Effector memory CD4-positive, alpha-beta T cell (primary cell): ENCODE measurements around the gene MYOM3.
"Not testable (repeated sequence)": the region's sequence is repeated elsewhere in the genome, so short reads cannot be mapped to it uniquely, and the experiment has no call there.

Experiments used
- DNase-seq, 3 donors: peaks; one replicate each; pipeline ENCODE4 v3.0.0-alpha.2; 2020
- H3K27ac ChIP-seq: 2 replicates; pipeline ENCODE4 v1.7.0; 2013; ENCODE audit warnings: mild to moderate bottlenecking, low read length, moderate library complexity; ENCODE audit not compliant: insufficient read depth, poor library complexity, severe bottlenecking
- H3K27me3 ChIP-seq: replicated peaks from 2 replicates; pipeline ENCODE4 v1.7.0; 2013; ENCODE audit warnings: mild to moderate bottlenecking, low read length; ENCODE audit not compliant: insufficient read depth, control insufficient read depth, poor library complexity, severe bottlenecking
- H3K36me3 ChIP-seq: 2 replicates; pipeline ENCODE4 v1.7.0; 2013; ENCODE audit warnings: mild to moderate bottlenecking, low read length, moderate library complexity; ENCODE audit not compliant: control insufficient read depth, insufficient read depth
- H3K4me1 ChIP-seq: 2 replicates; pipeline ENCODE4 v1.7.0; 2013; ENCODE audit warnings: low read length, mild to moderate bottlenecking; ENCODE audit not compliant: control insufficient read depth, insufficient read depth, poor library complexity, severe bottlenecking
- H3K4me3 ChIP-seq: 2 replicates; pipeline ENCODE4 v1.7.0; 2013; ENCODE audit warnings: low read length, low read depth, mild to moderate bottlenecking; ENCODE audit not compliant: insufficient read depth, poor library complexity, severe bottlenecking
- H3K9me3 ChIP-seq: 2 replicates; pipeline ENCODE4 v1.7.0; 2013; ENCODE audit warnings: mild to moderate bottlenecking, low read length, moderate library complexity; ENCODE audit not compliant: control insufficient read depth

Gene MYOM3

DNA sequence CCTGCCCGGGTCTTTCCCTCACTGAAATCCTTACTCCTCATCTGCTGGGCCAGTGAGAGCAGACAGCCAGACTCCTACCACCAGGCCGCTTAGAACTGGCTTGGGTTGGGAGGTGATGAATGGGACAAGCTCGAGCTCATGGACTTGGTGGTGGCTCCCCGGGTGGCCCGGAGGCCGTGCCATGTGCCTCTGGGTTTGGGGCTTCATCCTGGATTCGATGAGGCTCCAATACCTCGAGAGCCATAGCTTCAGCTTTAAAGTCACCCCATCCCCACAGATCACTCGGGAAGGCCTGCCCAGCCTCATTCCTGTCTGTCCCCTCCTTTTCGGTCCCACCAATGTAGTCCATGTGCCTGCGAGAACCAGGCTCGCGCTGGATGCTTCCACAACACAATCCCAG lies 51.5 kb downstream of the MYOM3 start:
- Histone ChIP-seq H3K4me1 (no peaks in the 10 kb centered on the region), H3K27me3 (no peaks in the 10 kb centered on the region), H3K27ac (no peak overlapping the region), H3K36me3 (no peaks in the 10 kb centered on the region), H3K4me3 (no peak overlapping the region), H3K9me3 (no peaks in the 10 kb centered on the region)
- DNase-seq = no peak

DNA sequence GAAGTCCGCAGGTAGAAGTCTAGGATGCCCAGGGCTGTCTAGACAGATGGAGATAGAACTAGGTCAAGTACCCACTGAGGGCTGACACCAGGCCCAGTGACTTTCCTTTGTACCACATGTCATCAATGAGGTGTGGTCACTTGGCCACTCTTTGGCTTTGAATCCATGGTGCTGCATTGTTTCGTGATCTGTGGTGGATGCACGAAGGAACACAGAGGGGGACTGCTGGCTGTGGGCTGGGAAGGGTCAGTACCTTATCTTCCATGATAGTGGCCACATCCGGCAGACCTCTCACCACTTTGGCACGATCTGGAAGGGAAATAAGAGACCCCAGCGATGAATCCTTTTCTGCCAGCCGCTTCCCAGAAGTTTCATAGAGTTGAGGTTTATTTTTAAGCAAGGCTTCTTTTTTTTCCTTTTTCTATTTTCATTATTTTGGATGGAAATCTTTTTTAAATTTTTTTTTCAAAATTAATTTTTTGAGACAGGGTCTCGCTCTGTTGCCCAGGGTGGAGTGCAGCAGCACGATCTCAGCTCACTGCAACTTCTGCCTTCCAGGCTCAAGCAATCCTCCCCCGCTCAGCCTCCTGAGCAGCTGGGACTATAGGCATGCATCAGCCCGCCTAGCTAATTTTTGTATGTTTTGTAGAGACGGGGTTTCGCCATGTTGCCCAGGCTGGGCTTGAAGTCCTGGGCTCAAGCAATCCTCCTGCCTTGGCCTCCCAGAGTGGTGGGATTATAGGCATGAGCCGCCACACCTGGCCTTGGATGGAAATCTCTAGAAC lies 53.1 kb downstream of the MYOM3 start:
- no peaks in the 10 kb centered on the region for H3K27me3 ChIP-seq
- H3K4me3 ChIP-seq = no peak overlapping the region
- no peaks in the 10 kb centered on the region for H3K4me1 ChIP-seq
- H3K9me3 ChIP-seq = no peaks in the 10 kb centered on the region
- no peaks in the 10 kb centered on the region for H3K36me3 ChIP-seq
- no peak overlapping the region for H3K27ac ChIP-seq
- DNase-seq = no peak

- H3K9me3 ChIP-seq = no peaks in the 10 kb centered on the region
- no peaks in the 10 kb centered on the region for H3K4me1 ChIP-seq
- H3K27ac ChIP-seq = no peak overlapping the region
- no peak overlapping the region for H3K4me3 ChIP-seq
- H3K27me3 ChIP-seq = no peaks in the 10 kb centered on the region
- H3K36me3 ChIP-seq = no peaks in the 10 kb centered on the region
- DNase-seq = no peak
Observed at GRCh38 chr1:24057171-24057570, 54.8 kb downstream of the MYOM3 start.

- Histone ChIP-seq H3K36me3 (no peaks in the 10 kb centered on the region), H3K27me3 (no peaks in the 10 kb centered on the region), H3K27ac (no peak overlapping the region), H3K4me1 (no peaks in the 10 kb centered on the region), H3K9me3 (no peaks in the 10 kb centered on the region), H3K4me3 (no peak overlapping the region)
- no peak for DNase-seq
Observed at GRCh38 chr1:24055681-24056080, 56.3 kb downstream of the MYOM3 start.

- H3K4me3 ChIP-seq = no peak overlapping the region
- no peak overlapping the region for H3K27ac ChIP-seq
- H3K36me3 ChIP-seq = no peaks in the 10 kb centered on the region
- no peak for DNase-seq
- no peaks in the 10 kb centered on the region for H3K27me3 ChIP-seq
- H3K4me1 ChIP-seq = no peaks in the 10 kb centered on the region
- H3K9me3 ChIP-seq = no peaks in the 10 kb centered on the region
Observed at GRCh38 chr1:24052220-24052619, 59.7 kb downstream of the MYOM3 start.

- H3K9me3 ChIP-seq = no peaks in the 10 kb centered on the region
- no peaks in the 10 kb centered on the region for H3K4me1 ChIP-seq
- no peak overlapping the region for H3K4me3 ChIP-seq
- H3K36me3 ChIP-seq = no peaks in the 10 kb centered on the region
- H3K27me3 ChIP-seq = no peaks in the 10 kb centered on the region
- H3K27ac ChIP-seq = no peak overlapping the region
- DNase-seq = no peak
Observed at GRCh38 chr1:24051206-24051945, 60.6 kb downstream of the MYOM3 start.

DNA sequence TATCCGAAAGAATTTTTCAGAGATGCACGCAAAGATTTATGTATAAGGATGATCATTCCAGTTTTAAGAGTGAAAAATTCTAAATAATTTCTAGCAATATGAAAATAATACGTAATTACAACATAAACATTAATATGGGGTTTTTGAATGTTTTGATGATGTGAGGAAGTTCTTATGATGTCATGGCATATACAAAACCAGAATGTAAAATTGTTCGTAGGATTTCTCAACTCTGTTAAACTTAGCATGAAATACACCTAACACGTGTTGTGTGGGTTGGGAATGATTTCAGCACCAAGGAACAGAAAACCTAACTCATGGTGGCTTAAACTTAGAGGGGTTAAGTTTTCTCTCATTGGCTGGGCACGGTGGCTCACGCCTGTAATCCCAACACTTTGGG lies 62.2 kb downstream of the MYOM3 start:
- Histone ChIP-seq H3K4me1 (no peaks in the 10 kb centered on the region), H3K27me3 (no peaks in the 10 kb centered on the region), H3K27ac (no peak overlapping the region), H3K9me3 (no peaks in the 10 kb centered on the region), H3K36me3 (no peaks in the 10 kb centered on the region), H3K4me3 (no peak overlapping the region)
- no peak for DNase-seq

DNA sequence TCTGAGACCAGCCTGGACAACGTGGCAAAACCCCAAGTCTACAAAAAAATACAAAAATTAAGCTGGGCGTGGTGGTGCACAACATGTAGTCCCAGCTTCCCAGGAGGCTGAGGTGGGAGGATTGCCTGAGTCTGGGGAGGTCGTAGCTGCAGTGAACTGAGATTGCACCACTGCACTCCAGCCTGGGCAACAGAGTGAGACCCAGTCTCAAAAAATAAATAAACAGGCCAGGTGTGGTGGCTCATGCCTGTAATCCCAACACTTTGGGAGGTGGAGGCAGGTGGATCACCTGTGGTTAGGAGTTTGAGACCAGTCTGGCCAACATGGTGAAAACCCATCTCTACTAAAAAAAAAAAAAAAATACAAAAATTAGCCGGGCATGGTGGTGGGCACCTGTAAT lies 63.0 kb downstream of the MYOM3 start:
- H3K36me3 ChIP-seq, H3K4me1 ChIP-seq, DNase-seq, H3K4me3 ChIP-seq, H3K27me3 ChIP-seq, H3K27ac ChIP-seq, H3K9me3 ChIP-seq: not testable (repeated sequence)

GRCh38 chr1:24048205-24048869 lies 63.6 kb downstream of the MYOM3 start:
- Histone ChIP-seq H3K4me3 (no peak overlapping the region), H3K36me3 (no peaks in the 10 kb centered on the region), H3K4me1 (no peaks in the 10 kb centered on the region), H3K9me3 (no peaks in the 10 kb centered on the region), H3K27ac (no peak overlapping the region), H3K27me3 (no peaks in the 10 kb centered on the region)
- no peak for DNase-seq

DNA sequence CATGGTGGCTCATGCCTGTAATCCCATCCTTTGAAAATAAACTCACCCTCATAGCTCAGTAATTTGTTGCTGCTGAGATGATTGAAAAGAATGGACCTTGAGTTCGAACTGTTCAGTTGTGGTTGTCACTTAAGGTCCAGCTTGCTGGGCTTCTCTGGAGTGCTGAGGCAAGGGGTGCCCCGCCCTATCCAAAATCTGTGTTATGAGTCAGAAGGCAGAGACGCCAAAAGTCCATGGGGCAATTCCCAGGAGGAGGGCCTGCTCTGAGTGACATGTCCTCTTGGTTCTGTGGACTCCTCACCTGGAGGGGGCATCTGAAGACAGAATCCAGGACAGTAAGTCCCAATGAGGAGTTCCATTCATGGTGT lies 64.8 kb downstream of the MYOM3 start:
- Histone ChIP-seq H3K36me3 (no peaks in the 10 kb centered on the region), H3K27ac (no peak overlapping the region), H3K4me1 (no peaks in the 10 kb centered on the region), H3K4me3 (no peak overlapping the region), H3K27me3 (no peaks in the 10 kb centered on the region), H3K9me3 (no peaks in the 10 kb centered on the region)
- DNase-seq = no peak
